HCT116 (cell line): ENCODE measurements around the gene OCA2. TPM values are rescaled to one million over a fixed set of nuclear protein-coding genes. Genes with fewer than 3 reads are reported as not detected.

ENCODE experiments used
- ATAC-seq: fragments of 200-7000 bp; cut with Tn5 transposase; 2 replicates; pipeline ENCODE4 v1.9.1; 2020; ENCODE audit warnings: mild to moderate bottlenecking, moderate library complexity
- BruUV-seq: library from RNA; stranded (reverse); fragments of 400-500 nt; replicated peaks from 2 replicates; lab custom pipeline; 2021; lab: Mats Ljungman, UMichigan
- CTCF ChIA-PET: fragments of 300-600 bp; sonication (Branson Sonifier 250); formaldehyde crosslinking; loops from one replicate; lab custom pipeline; 2021; ENCODE audit warnings: antibody characterized with exemption; lab: Charles Lee
- POLR2A ChIA-PET: fragments of 300-600, 350-600 bp; sonication (Branson Sonifier 250); formaldehyde crosslinking; loops from one replicate; lab custom pipeline; 2021; ENCODE audit warnings: antibody characterized with exemption; lab: Charles Lee
- RAD21 ChIA-PET, 2 experiments: fragments of 300-600 bp; sonication (Branson Sonifier 250); formaldehyde crosslinking; loops; one replicate each; lab custom pipeline; 2023; ENCODE audit warnings: low total read pairs in 2 of 2; ENCODE audit not compliant: uncharacterized antibody in 2 of 2, unreplicated experiment in 2 of 2, low non-redundant PET in 1 of 2; lab: Charles Lee
- DNase-seq: peaks from one replicate; pipeline ENCODE4 v3.0.0-alpha.2; 2010; ENCODE audit warnings: low read depth, low spot score
- H2AFZ ChIP-seq: fragments of 200-600 bp; shearing (Covaris generic), sonication (generic); 2 replicates; pipeline ENCODE4 v1.6.1; 2017; ENCODE audit warnings: low read depth, mixed run types, mixed read lengths, antibody characterized with exemption, low read length; ENCODE audit not compliant: poor library complexity, severe bottlenecking
- H3K27ac ChIP-seq: 2 replicates; pipeline ENCODE4 v1.5.1; 2012; ENCODE audit warnings: low read depth, low read length
- H3K27me3 ChIP-seq: fragments of 200-600 bp; sonication (generic); 2 replicates; pipeline ENCODE4 v1.6.1; 2016; ENCODE audit warnings: mixed run types, low read length, mixed read lengths; ENCODE audit not compliant: insufficient read depth
- H3K36me3 ChIP-seq, 2 experiments: fragments of 200-500 bp in 1 of 2; fragments of 200-600 bp in 1 of 2; sonication (Bioruptor generic) in 1 of 2; sonication (generic) in 1 of 2; 2 replicates each; pipeline versions ENCODE4 v1.5.1 to v1.6.1; 2014 to 2016; ENCODE audit warnings: low read length in 2 of 2, inconsistent platforms in 1 of 2, mixed read lengths in 1 of 2, mixed run types in 1 of 2; ENCODE audit not compliant: insufficient read depth in 2 of 2, control insufficient read depth in 1 of 2
- H3K4me1 ChIP-seq, 2 experiments: fragments of 200-600 bp in 1 of 2; sonication (generic) in 1 of 2; 2 replicates each; pipeline versions ENCODE4 v1.5.1 to v1.6.1; 2012 to 2017; ENCODE audit warnings: low read length in 2 of 2, inconsistent platforms in 1 of 2, mild to moderate bottlenecking in 1 of 2, mixed read lengths in 1 of 2, mixed run types in 1 of 2, moderate library complexity in 1 of 2; ENCODE audit not compliant: insufficient read depth in 2 of 2, control insufficient read depth in 1 of 2
- H3K4me2 ChIP-seq: fragments of 200-600 bp; sonication (generic); 2 replicates; pipeline ENCODE4 v1.6.1; 2017; ENCODE audit warnings: mixed run types, low read length, mixed read lengths
- H3K4me3 ChIP-seq, 2 experiments: fragments of 200-600 bp in 1 of 2; sonication (generic) in 1 of 2; replicated peaks in 1 of 2; 2 replicates each; pipeline ENCODE4 v1.5.1; 2011 to 2016; ENCODE audit warnings: low read length in 2 of 2, control low read depth in 1 of 2, low read depth in 1 of 2, mild to moderate bottlenecking in 1 of 2, mixed read lengths in 1 of 2, mixed run types in 1 of 2
- H3K79me2 ChIP-seq: fragments of 200-600 bp; sonication (generic); 2 replicates; pipeline ENCODE4 v1.6.1; 2017; ENCODE audit warnings: mild to moderate bottlenecking, mixed run types, low read length, moderate library complexity, mixed read lengths; ENCODE audit not compliant: insufficient read depth
- H3K9ac ChIP-seq: fragments of 200-600 bp; sonication (generic); 2 replicates; pipeline ENCODE4 v1.6.1; 2016; ENCODE audit warnings: low read length, mixed read lengths
- H3K9me2 ChIP-seq: fragments of 200-600 bp; sonication (generic), shearing (Covaris generic); 2 replicates; pipeline ENCODE4 v1.6.1; 2017; ENCODE audit warnings: mixed run types, mild to moderate bottlenecking, moderate library complexity; ENCODE audit not compliant: insufficient read depth
- H3K9me3 ChIP-seq, 2 experiments: fragments of 200-500 bp in 1 of 2; fragments of 200-600 bp in 1 of 2; sonication (Bioruptor generic) in 1 of 2; sonication (generic) in 1 of 2; 2 replicates each; pipeline ENCODE4 v1.6.1; 2014 to 2017; ENCODE audit warnings: low read length in 2 of 2, mixed read lengths in 2 of 2, inconsistent platforms in 1 of 2, low read depth in 1 of 2, mild to moderate bottlenecking in 1 of 2, mixed run types in 1 of 2, moderate library complexity in 1 of 2; ENCODE audit not compliant: control insufficient read depth in 1 of 2, insufficient read depth in 1 of 2
- H4K20me1 ChIP-seq: fragments of 200-600 bp; sonication (generic), shearing (Covaris generic); 2 replicates; pipeline ENCODE4 v1.6.1; 2017; ENCODE audit warnings: mixed run types, mild to moderate bottlenecking, moderate library complexity; ENCODE audit not compliant: insufficient read depth
- CBX3 ChIP-seq: IDR thresholded peaks from 2 replicates; pipeline ENCODE4 v1.6.1; 2012; ENCODE audit warnings: low read depth
- CEBPB ChIP-seq: IDR thresholded peaks from 2 replicates; pipeline ENCODE4 v1.6.1; 2012; ENCODE audit warnings: low read depth
- CTCF ChIP-seq, 3 experiments: fragments of 200-600 bp in 1 of 3; sonication (generic) in 1 of 3; IDR thresholded peaks in 2 of 3; conservative IDR thresholded peaks in 1 of 3; 2 replicates each; pipeline ENCODE4 v1.5.1; 2012 to 2017; ENCODE audit warnings: low read depth in 2 of 3, low read length in 2 of 3, antibody characterized with exemption in 1 of 3, borderline replicate concordance in 1 of 3, control low read depth in 1 of 3, mild to moderate bottlenecking in 1 of 3, mixed read lengths in 1 of 3, mixed run types in 1 of 3, moderate library complexity in 1 of 3; ENCODE audit not compliant: insufficient read depth in 1 of 3
- EGR1 ChIP-seq: IDR thresholded peaks from 2 replicates; pipeline ENCODE4 v1.6.1; 2012; ENCODE audit warnings: low read depth
- ELF1 ChIP-seq: IDR thresholded peaks from 2 replicates; pipeline ENCODE4 v1.6.1; 2012; ENCODE audit warnings: low read depth, borderline replicate concordance
- FOSL1 ChIP-seq: IDR thresholded peaks from 2 replicates; pipeline ENCODE4 v1.6.1; 2012; ENCODE audit warnings: low read depth
- MAX ChIP-seq: IDR thresholded peaks from 2 replicates; pipeline ENCODE4 v1.6.1; 2012
- POLR2A ChIP-seq: IDR thresholded peaks from 2 replicates; pipeline ENCODE4 v1.7.0; 2011; ENCODE audit warnings: borderline replicate concordance; ENCODE audit not compliant: insufficient read depth, insufficient read length; ENCODE audit errors: extremely low read depth
- POLR2AphosphoS5 ChIP-seq: IDR thresholded peaks from 2 replicates; pipeline ENCODE4 v1.6.1; 2011; ENCODE audit warnings: mild to moderate bottlenecking, low read depth, low read length, moderate library complexity
- RAD21 ChIP-seq: IDR thresholded peaks from 2 replicates; pipeline ENCODE4 v1.6.1; 2012; ENCODE audit warnings: low read depth, mild to moderate bottlenecking
- REST ChIP-seq: IDR thresholded peaks from 2 replicates; pipeline ENCODE4 v1.6.1; 2012; ENCODE audit warnings: low read depth
- SIN3A ChIP-seq: IDR thresholded peaks from 2 replicates; pipeline ENCODE4 v1.6.1; 2012; ENCODE audit warnings: low read depth
- SRF ChIP-seq: IDR thresholded peaks from 2 replicates; pipeline ENCODE4 v1.6.1; 2012; ENCODE audit warnings: low read depth
- TCF7L2 ChIP-seq: IDR thresholded peaks from 2 replicates; pipeline ENCODE4 v1.7.0; 2011; ENCODE audit warnings: borderline replicate concordance, inconsistent platforms; ENCODE audit not compliant: insufficient read depth, insufficient read length; ENCODE audit errors: extremely low read depth
- YY1 ChIP-seq: IDR thresholded peaks from 2 replicates; pipeline ENCODE4 v1.6.1; 2011; ENCODE audit warnings: low read length, low read depth, moderate library complexity, mild to moderate bottlenecking; ENCODE audit not compliant: insufficient replicate concordance; ENCODE audit errors: extremely low read depth
- ZBTB33 ChIP-seq: IDR thresholded peaks from 2 replicates; pipeline ENCODE4 v1.6.1; 2011; ENCODE audit warnings: mild to moderate bottlenecking, low read length, moderate library complexity; ENCODE audit not compliant: insufficient replicate concordance; ENCODE audit errors: extremely low read depth
- ZFX ChIP-seq: fragments of 450-650 bp; IDR thresholded peaks from 2 replicates; pipeline ENCODE4 v1.6.1; 2017
- ZNF274 ChIP-seq: fragments of 200-500 bp; sonication (Bioruptor generic); IDR thresholded peaks from 2 replicates; pipeline ENCODE4 v1.6.1; 2014; ENCODE audit warnings: mild to moderate bottlenecking, low read depth, low read length, inconsistent platforms
- intact Hi-C: fragments of 100-400 bp; cut with micrococcal nuclease; formaldehyde crosslinking; loops from 2 replicates; pipeline ENCODE4 v1.10.0; 2022
- total RNA-seq: library from RNA; stranded (reverse); gene quantifications from one replicate; pipeline ENCODE4 v1.2.1, GENCODE V29; 2021; ENCODE audit not compliant: unreplicated experiment

OCA2 gene
- total RNA-seq, 1 experiment from 2014 or later, result not detected

GRCh38 chr15:28081594-28081993, 17.5 kb downstream of the OCA2 start:
- CTCF ChIA-PET, result no interaction called here
- no TSS peak for BruUV-seq
- Histone ChIP-seq H3K79me2 (no peaks in the 10 kb centered on the region), H3K27me3 (no peaks in the 10 kb centered on the region), H2AFZ (no peak overlapping the region), H3K36me3 (no peaks in the 10 kb centered on the region), H4K20me1 (no peaks in the 10 kb centered on the region), H3K27ac (no peak overlapping the region), H3K4me3 (no peak overlapping the region), H3K9ac (no peak overlapping the region), H3K4me2 (no peak overlapping the region), H3K9me2 (no peaks in the 10 kb centered on the region), H3K9me3 (no peaks in the 10 kb centered on the region), H3K4me1 (no peaks in the 10 kb centered on the region)
- POLR2A ChIA-PET, result no interaction called here
- ATAC-seq, result no peak
- intact Hi-C loops, result no loop called here
- RAD21 ChIA-PET, result no interaction called here
- DNase-seq, result no peak
- no peak for TF ChIP-seq ZFX
- TF ChIP-seq POLR2A, result no peak
- no peak for TF ChIP-seq CTCF (IDR thresholded peaks at IDR 0.05 in 2 of 3, conservative IDR thresholded peaks at IDR 0.05 in 1 of 3; ENCODE audit: borderline replicate concordance in 1 of 3, insufficient read depth in 1 of 3, low read depth in 2 of 3, low read length in 2 of 3)
- TF ChIP-seq FOSL1, result no peak
- TF ChIP-seq RAD21, result no peak
- no peak for TF ChIP-seq CBX3
- TF ChIP-seq EGR1, result no peak
- TF ChIP-seq REST, result no peak
- TF ChIP-seq SIN3A, result no peak
- TF ChIP-seq SRF, result no peak
- no peak for TF ChIP-seq MAX
- no peak for TF ChIP-seq YY1
- TF ChIP-seq ZNF274, result no peak
- no peak for TF ChIP-seq TCF7L2
- TF ChIP-seq ELF1, result no peak
- TF ChIP-seq ZBTB33, result no peak
- TF ChIP-seq CEBPB, result no peak
- no peak for TF ChIP-seq POLR2AphosphoS5
